Measurements from ENCODE around the gene TBC1D22A.

GRCh38 chr22:46754110-46754799, 8.2 kb upstream of the TBC1D22A start:
- no peak for TF ChIP-seq CTCF (IDR thresholded peaks at IDR 0.05)
- peak; percentile 88 for TF ChIP-seq POLR2AphosphoS5 (IDR thresholded peaks at IDR 0.05)
- TF ChIP-seq POLR2A (IDR thresholded peaks at IDR 0.05) = no peak

Data from gastroesophageal sphincter (tissue), 3 donors.